Subcutaneous adipose tissue (tissue), 4 donors: ENCODE data around the gene PSORS1C2. TPM values are rescaled to one million over a fixed set of nuclear protein-coding genes. Genes with fewer than 3 reads are reported as not detected.

Experiments used
- total RNA-seq, 4 donors: library from RNA; depleted of rRNA; stranded (reverse); fragments of >200 nt; gene quantifications; one replicate each; pipeline ENCODE4 v1.1.0, GENCODE V29; 2016
- TF ChIP-seq, protein P1 (sequence below): fragments of 450-650 bp; IDR thresholded peaks from one replicate; pipeline ENCODE4 v1.5.1; 2016; ENCODE audit warnings: low read depth, mild to moderate bottlenecking, control low read depth, antibody characterized with exemption, moderate library complexity

PSORS1C2 gene
- not detected for total RNA-seq

DNA sequence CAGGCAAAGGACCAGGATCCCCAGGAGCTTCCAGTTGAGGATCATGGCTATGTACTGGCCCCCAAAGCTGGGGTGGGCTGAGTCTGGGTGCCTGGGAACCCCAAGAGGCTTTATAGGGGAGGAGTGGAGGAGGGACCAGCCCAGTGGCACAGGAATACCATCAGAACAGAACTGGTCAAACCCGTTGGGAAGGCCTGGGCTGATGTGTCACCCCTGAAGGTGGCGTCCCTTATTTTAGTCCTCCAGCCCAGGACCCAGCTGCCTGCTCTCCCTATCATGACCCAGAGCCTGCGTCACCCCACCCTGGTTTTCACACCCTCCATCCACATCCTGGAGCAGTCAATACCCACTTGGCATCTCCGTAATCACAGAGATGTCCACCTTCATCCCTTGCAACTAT is at the start of gene PSORS1C2:
Gene PSORS1C2, minus strand, starts transcription at position 85 of the 400 bp plus-strand sequence. Its CDS starts 40 bp downstream, at position 45.
- TF ChIP-seq, protein P1, sequence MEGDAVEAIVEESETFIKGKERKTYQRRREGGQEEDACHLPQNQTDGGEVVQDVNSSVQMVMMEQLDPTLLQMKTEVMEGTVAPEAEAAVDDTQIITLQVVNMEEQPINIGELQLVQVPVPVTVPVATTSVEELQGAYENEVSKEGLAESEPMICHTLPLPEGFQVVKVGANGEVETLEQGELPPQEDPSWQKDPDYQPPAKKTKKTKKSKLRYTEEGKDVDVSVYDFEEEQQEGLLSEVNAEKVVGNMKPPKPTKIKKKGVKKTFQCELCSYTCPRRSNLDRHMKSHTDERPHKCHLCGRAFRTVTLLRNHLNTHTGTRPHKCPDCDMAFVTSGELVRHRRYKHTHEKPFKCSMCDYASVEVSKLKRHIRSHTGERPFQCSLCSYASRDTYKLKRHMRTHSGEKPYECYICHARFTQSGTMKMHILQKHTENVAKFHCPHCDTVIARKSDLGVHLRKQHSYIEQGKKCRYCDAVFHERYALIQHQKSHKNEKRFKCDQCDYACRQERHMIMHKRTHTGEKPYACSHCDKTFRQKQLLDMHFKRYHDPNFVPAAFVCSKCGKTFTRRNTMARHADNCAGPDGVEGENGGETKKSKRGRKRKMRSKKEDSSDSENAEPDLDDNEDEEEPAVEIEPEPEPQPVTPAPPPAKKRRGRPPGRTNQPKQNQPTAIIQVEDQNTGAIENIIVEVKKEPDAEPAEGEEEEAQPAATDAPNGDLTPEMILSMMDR, result no peak

DNA sequence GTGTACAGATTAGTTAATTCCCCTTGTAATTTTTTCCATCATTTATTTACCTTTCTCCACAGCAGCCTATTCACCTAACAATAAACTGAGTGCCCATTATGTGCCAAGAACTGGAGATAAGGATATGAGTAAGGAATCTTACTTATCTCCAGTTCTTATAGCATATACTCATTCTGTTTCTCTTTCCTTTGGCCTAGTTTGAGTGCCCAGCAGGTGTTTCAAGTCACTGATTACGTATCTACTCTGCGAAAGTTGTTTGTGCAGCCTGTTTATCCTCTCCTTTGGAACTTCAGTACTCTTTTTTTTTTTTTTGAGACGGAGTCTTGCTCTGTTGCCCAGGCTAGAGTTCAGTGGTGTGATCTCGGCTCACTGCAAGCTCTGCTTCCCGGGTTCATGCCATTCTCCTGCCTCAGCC is 48.9 kb upstream of the PSORS1C2 start:
- TF ChIP-seq, protein P1, result no peak

DNA sequence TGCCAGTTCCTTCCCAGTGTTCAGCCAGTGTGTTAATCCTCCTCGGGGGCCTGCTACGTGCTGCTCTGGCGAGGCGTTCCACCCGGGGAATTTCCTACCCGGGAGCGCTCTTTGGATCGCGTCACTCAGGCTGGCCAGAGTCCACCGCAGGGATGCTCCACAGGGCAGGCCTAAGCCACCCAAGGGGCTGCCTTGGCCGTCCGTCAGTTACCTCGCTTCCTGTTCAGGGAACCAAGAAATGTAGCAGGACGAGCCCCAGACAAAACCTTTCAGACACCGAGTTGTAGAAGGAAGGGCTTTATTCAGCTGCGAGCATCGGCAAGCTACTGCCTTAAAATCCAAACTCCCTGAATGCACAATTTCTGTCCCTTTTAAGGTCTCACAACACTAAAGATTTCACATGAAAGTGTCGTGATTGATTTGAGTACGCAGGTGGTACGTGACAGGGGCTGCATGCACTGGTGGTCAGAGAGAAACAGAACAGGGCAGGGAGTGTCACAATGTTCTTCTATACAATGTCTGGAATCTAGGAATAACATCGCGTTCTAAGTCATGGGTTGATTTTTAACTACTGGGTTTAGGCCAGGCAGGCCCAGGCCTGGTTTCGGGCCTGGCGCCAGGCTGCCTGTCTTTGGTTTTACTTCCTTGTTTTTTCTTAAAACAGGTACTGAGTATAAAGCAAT is 47.3 kb upstream of the PSORS1C2 start:
- TF ChIP-seq, protein P1, result no peak

DNA sequence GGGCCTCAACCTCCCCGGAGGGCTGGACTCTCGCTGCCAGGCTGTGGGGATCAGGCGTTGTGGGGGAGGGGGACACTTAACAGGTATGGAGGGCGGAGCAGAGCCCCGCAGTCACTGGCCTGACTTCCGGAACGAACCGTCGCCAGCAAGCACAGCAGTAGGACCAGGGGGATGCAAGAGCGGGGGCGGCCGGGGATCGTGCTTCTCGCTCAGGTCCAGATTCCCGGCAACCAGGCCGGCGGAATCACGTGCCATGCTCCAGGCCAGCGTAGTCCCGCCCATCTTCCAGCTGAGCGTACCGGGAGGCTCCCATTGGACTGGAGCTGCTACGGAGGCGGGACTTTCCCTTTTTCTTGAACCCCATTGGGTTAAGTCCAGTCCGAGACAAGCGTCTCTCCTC is 41.6 kb upstream of the PSORS1C2 start:
- TF ChIP-seq, protein P1, result no peak

DNA sequence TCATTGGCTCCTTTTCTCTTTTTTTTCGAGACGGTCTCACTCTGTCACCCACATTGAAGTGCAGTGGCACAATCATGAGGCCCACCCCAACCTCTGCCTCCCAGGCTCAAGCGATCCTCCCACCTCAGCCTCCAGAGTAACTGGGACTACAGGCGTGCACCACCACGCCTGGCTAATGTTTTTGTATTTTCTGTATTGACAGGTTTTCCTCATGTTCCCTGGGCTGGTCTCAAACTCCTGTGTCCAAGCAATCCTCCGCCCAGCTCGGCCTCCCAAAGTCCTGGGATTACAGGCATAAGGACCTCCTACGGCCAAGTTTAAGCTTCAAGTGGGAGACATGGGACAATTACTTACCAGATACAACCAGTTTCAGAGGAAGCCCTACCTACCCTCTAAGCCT is 41.0 kb upstream of the PSORS1C2 start:
- TF ChIP-seq, protein P1, result no peak

DNA sequence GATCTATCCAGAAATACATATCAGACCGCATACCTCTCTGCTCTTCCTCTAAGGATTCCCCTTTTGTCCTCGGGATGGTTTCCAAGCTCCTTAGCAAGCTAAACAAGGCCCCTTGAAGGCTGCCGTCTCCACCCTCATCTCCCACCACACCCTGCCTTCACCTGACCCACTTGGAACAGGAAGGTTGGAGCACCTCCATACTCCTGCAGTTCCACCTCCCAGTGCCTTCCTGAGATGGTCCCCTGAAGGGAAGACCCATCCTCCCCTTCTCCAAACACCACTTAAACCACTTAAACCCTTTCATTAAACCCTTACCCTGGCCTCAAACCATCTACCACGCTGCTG is 40.1 kb upstream of the PSORS1C2 start:
- TF ChIP-seq, protein P1, result no peak

DNA sequence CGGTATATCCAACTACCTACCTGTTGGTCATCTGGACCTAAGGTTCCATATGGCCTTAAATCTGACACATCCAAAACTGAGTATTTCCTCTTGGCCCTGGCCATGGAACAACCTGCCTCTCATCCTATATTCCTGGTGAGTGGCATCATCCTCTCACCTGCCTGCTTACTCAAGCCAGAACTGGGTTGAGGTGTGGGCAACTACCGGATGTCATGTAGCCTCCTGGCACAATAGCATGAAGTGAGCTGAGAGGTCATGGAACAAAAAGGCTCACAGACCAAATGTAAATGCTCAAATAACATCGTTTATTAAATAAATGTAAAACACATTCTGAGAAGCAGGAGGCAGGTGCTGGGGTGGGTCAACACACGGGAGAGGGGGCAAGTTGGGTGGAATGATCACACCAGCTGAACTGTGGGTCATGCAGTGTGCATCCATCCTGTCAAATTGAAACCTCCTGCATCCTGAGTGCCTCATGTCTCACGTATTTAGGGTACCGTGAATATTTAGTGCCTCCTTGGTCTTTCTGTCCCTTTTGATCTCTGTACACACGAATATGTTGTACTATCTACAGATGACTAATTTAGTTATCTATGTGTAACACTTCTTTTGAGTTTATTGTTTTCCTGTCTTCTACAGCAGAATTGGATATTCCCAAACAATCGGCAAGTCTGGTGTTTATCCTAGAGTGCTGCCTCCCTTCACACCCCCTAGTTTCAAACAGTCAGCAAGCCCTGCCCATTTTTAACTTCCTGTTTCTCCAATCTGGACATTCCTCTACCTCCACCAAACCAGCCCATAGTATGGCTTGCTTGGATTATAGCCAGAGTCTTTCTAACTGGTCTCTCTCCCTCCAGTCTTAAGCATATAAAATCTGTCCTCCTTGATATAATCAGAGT is 39.5 kb upstream of the PSORS1C2 start:
- TF ChIP-seq, protein P1, result no peak
